HG03039 (cell line): Measurements from ENCODE around the gene C16orf92.

Source experiments
- ATAC-seq: cut with Tn5 transposase; IDR thresholded peaks from one replicate; pipeline ENCODE4 v1.9.1; 2021; ENCODE audit warnings: mild to moderate bottlenecking, moderate library complexity; ENCODE audit not compliant: unreplicated experiment

C16orf92 gene

GRCh38 chr16:30053376-30054015, 30.5 kb downstream of the C16orf92 start:
- ATAC-seq: no peak

DNA sequence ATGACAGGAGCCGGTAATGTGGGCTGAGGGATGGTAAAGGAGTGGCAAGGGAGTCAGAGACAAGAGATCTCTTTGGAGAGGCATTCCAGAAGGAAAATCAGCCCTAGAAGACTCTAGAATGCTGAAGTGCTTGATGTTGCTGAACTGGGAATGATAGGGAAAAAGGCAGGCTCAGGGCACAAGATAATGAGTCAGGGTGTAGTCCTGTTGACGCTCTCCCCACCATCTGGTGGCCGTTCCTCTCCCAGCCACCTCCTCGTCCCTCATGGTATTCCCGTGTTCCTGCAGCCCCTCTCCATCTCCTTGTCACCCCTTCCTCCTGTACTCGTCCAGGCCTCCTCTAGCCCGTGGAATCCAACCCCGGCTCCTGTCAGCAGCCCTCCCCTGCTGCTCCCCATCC, 31.5 kb downstream of the C16orf92 start:
- no peak for ATAC-seq

- ATAC-seq: no peak
Observed at GRCh38 chr16:30054959-30055553, 32.1 kb downstream of the C16orf92 start.

GRCh38 chr16:30060346-30060745, 37.3 kb downstream of the C16orf92 start:
- no peak for ATAC-seq

GRCh38 chr16:30060836-30061554, 38.0 kb downstream of the C16orf92 start:
- no peak for ATAC-seq

DNA sequence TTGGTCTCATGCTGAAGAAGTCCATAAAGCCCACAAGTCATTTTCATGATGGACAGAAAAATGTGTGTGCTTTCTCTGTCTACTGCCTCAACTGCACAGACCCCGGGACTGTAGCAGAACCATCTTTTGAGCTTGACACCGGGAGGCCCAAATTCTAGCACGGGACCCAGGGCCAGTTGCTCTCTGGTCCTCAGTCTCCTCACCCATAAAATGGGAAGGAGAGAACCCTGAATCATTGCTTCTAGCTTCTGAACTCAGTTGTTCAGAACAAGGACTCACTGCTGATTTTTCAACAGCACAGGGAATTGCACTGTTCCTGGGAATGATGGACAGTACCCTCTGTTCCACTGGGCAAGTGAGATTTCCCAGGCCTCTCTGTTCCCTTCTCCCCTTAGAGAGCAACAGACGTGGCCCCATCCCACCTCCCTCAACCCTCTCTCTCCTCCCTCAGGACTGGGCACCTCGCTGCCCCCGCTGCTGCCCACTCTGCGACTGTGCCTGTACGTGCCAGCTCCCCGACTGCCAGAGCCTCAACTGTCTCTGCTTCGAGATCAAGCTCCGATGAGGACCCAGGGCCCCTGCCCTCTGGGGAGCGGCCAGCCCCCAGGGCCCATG, 40.4 kb downstream of the C16orf92 start:
- ATAC-seq: no peak

- peak; percentile 26 for ATAC-seq
Observed at GRCh38 chr16:30063893-30064728, 41.1 kb downstream of the C16orf92 start.

GRCh38 chr16:30064729-30065101, 41.7 kb downstream of the C16orf92 start:
- no peak for ATAC-seq

DNA sequence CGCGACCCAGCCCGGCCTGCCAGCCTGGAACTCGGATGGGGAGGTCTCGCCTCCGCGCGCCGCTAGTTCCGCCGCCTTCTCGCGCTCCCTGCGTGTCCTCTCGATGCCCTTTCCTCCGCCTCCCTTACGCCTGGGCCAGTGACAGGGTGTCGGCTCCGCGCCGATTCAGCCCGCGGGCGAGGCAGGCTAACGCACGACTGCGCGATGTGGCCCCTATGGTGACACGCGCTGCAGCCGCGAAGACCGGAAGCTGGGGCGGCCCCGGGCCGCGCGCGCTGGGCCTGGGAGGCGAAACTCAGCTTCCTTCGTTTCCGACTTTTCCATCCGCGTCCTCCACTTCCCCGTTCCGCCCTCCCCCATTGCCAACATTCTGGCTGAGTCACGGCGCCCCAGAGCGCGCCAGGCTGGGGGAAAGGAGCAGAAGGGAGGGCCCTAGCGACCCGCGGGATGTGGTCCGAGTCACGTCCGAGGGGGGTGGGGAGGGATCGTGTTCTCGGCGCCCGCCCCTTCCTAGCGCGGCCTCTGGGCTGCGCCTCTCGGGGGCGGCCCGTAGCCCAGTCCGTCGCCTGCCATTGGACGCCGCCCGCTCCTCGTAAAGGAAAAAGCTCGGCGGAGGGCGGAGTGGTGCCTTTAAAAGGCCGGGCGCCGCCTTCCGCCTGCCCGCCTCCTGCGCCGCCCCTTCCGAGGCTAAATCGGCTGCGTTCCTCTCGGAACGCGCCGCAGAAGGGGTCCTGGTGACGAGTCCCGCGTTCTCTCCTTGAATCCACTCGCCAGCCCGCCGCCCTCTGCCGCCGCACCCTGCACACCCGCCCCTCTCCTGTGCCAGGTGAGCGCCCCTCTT, 42.3 kb downstream of the C16orf92 start, which contains the start of gene ALDOA:
Gene ALDOA (plus strand): TSS at position 659 of the 841 bp plus-strand sequence. CDS start 1,138 bp downstream, outside the sequence.
- ATAC-seq: peak; percentile 72

- no peak for ATAC-seq
Observed at GRCh38 chr16:30065943-30066760, 43.2 kb downstream of the C16orf92 start.

GRCh38 chr16:30066761-30067583, 44.0 kb downstream of the C16orf92 start:
- no peak for ATAC-seq

DNA sequence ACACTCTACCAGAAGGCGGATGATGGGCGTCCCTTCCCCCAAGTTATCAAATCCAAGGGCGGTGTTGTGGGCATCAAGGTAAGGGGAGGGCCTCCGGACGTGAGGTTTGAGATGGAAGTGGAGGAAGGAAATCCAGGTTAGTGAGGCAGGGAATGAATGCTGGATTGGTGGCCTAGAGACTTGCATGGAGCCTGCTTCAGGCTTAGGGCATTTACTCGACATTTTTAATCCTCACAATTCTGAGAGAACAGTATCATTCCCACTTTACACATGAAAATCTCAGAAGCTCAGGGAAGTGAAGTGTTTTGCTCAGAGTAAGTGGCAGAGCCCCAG, 44.6 kb downstream of the C16orf92 start:
- no peak for ATAC-seq

GRCh38 chr16:30068333-30068732, 45.3 kb downstream of the C16orf92 start:
- no peak for ATAC-seq

DNA sequence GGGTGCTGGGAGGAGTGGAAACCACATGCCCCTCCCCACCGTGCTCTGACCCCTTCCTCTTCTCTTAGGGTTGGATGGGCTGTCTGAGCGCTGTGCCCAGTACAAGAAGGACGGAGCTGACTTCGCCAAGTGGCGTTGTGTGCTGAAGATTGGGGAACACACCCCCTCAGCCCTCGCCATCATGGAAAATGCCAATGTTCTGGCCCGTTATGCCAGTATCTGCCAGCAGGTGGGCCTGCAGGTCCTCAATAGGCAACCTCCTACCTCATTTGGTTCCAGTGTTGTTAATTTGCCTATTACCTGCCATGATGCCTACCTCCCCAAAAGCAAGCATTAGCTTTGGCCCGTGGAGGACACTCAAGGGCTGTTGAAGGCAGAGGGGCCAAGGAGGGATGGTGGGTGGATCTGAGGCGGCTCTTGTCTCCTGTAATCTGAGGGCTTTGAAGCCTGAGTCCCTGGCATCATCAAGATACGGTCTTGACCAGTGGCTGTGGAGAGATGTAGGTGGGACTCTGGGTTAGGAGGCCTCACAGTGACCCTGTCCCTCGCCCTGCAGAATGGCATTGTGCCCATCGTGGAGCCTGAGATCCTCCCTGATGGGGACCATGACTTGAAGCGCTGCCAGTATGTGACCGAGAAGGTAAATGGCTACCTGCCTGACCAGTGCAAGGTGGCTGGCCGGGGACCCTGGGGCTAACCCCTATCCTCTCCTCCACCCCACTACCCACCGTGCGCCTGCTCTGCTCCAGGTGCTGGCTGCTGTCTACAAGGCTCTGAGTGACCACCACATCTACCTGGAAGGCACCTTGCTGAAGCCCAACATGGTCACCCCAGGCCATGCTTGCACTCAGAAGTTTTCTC, 46.0 kb downstream of the C16orf92 start:
- no peak for ATAC-seq

GRCh38 chr16:30069611-30070462, 46.8 kb downstream of the C16orf92 start:
- ATAC-seq: no peak

- no peak for ATAC-seq
Observed at GRCh38 chr16:30070490-30070889, 47.5 kb downstream of the C16orf92 start.
